GM12878 (cell line): ENCODE measurements around the gene TPST1. TPM values are rescaled to one million over a fixed set of nuclear protein-coding genes. Genes with fewer than 3 reads are reported as not detected.

Source experiments
- ATAC-seq: fragments of 200-7000 bp; cut with Tn5 transposase; 3 replicates; pipeline ENCODE4 v1.9.1; 2020; ENCODE audit warnings: mild to moderate bottlenecking, moderate library complexity
- BruUV-seq: library from RNA; stranded (reverse); fragments of 400-500 nt; replicated peaks from 2 replicates; lab custom pipeline; 2021; lab: Mats Ljungman, UMichigan
- CTCF ChIA-PET: fragments of 300-600 bp; sonication (Branson Sonifier 250); formaldehyde crosslinking; extraction: SDS; loops from one replicate; lab custom pipeline; 2021; ENCODE audit warnings: inconsistent platforms; lab: Yijun Ruan, JAX
- POLR2A ChIA-PET: fragments of 350-600 bp; formaldehyde crosslinking; extraction: SDS; loops from one replicate; lab custom pipeline; 2021; ENCODE audit warnings: inconsistent platforms; lab: Charles Lee
- RAD21 ChIA-PET: fragments of 300-600 bp; sonication (Branson Sonifier 250); formaldehyde crosslinking; loops from one replicate; lab custom pipeline; 2023; ENCODE audit warnings: antibody characterized with exemption; ENCODE audit not compliant: unreplicated experiment; lab: Charles Lee
- SMC1A ChIA-PET: fragments of 300-600 bp; sonication (Branson Sonifier 250); formaldehyde crosslinking; loops from one replicate; lab custom pipeline; 2023; ENCODE audit not compliant: unreplicated experiment, uncharacterized antibody; lab: Charles Lee
- DNase-seq: peaks from one replicate; pipeline ENCODE4 v3.0.0-alpha.2; 2011; ENCODE audit warnings: low read depth, low spot score
- FAIRE-seq: peaks from 3 replicates; lab custom pipeline; 2011; peaks lifted over from hg19 to GRCh38; lab: Jason Lieb, UNC
- H2AFZ ChIP-seq: 2 replicates; pipeline ENCODE4 v1.6.0; 2011; ENCODE audit warnings: low read depth, low read length, control low read depth; ENCODE audit not compliant: control insufficient read depth
- H3K27ac ChIP-seq: 2 replicates; pipeline ENCODE4 v1.5.1; 2011; ENCODE audit warnings: control low read depth; ENCODE audit not compliant: control insufficient read depth, insufficient read depth
- H3K27me3 ChIP-seq, 2 experiments: replicated peaks in 1 of 2; 2 replicates each; pipeline versions ENCODE4 v1.6.0 to v1.6.1; 2011; ENCODE audit warnings: low read length in 1 of 2; ENCODE audit not compliant: control insufficient read depth in 2 of 2, insufficient read depth in 2 of 2
- H3K36me3 ChIP-seq, 2 experiments: 2 replicates each; pipeline ENCODE4 v1.5.1; 2011; ENCODE audit warnings: low read length in 1 of 2; ENCODE audit not compliant: control insufficient read depth in 2 of 2, insufficient read depth in 2 of 2
- H3K4me1 ChIP-seq: 2 replicates; pipeline ENCODE4 v1.6.1; 2011; ENCODE audit warnings: mild to moderate bottlenecking, low read length, moderate library complexity, mixed read lengths; ENCODE audit not compliant: control insufficient read depth, insufficient read depth
- H3K4me2 ChIP-seq: 2 replicates; pipeline ENCODE4 v1.6.0; 2011; ENCODE audit warnings: control low read depth; ENCODE audit not compliant: control insufficient read depth, insufficient read depth
- H3K4me3 ChIP-seq: fragments of 200-600 bp; sonication (generic); 2 replicates; pipeline ENCODE4 v1.5.1; 2016
- H3K79me2 ChIP-seq: 2 replicates; pipeline ENCODE4 v1.6.0; 2011; ENCODE audit warnings: low read length; ENCODE audit not compliant: control insufficient read depth, insufficient read depth
- H3K9ac ChIP-seq: 2 replicates; pipeline ENCODE4 v1.8.0; 2011; ENCODE audit warnings: low read length, control low read depth, mixed read lengths; ENCODE audit not compliant: control insufficient read depth, insufficient read depth
- H3K9me3 ChIP-seq: replicated peaks from 3 replicates; pipeline ENCODE4 v1.5.1; 2011; ENCODE audit warnings: mild to moderate bottlenecking, low read length; ENCODE audit not compliant: control insufficient read depth, insufficient read depth
- H4K20me1 ChIP-seq: 2 replicates; pipeline ENCODE4 v1.6.0; 2011; ENCODE audit not compliant: control insufficient read depth, insufficient read depth
- ASH2L ChIP-seq: fragments of 300-600, 200-600 bp; sonication (generic); IDR thresholded peaks from 2 replicates; pipeline ENCODE4 v1.6.1; 2017; ENCODE audit warnings: low read depth, mild to moderate bottlenecking, borderline replicate concordance
- ATF7 ChIP-seq: fragments of 450-650 bp; IDR thresholded peaks from 2 replicates; pipeline ENCODE4 v1.6.1; 2016; ENCODE audit warnings: low read depth, mild to moderate bottlenecking
- CEBPB ChIP-seq, 2 experiments: fragments of 150-350 bp in 1 of 2; IDR thresholded peaks; 2 replicates each; pipeline ENCODE4 v1.6.1; 2012 to 2014; ENCODE audit warnings: low read depth in 2 of 2, low read length in 2 of 2, borderline replicate concordance in 1 of 2, inconsistent platforms in 1 of 2
- CEBPZ ChIP-seq: fragments of 150-350 bp; IDR thresholded peaks from 2 replicates; pipeline ENCODE4 v1.6.1; 2016; ENCODE audit warnings: low read depth, low read length
- MEF2A ChIP-seq: IDR thresholded peaks from 2 replicates; pipeline ENCODE4 v1.6.1; 2011; ENCODE audit warnings: low read depth, mild to moderate bottlenecking, low read length, moderate library complexity; ENCODE audit not compliant: insufficient read depth
- RCOR1 ChIP-seq: conservative IDR thresholded peaks from 2 replicates; pipeline ENCODE4 v1.6.1; 2012; ENCODE audit warnings: low read depth, low read length, improper control_type of control experiment
- SREBF1 ChIP-seq: IDR thresholded peaks from 2 replicates; pipeline ENCODE4 v1.6.1; 2012; ENCODE audit warnings: mild to moderate bottlenecking, low read length
- SREBF2 ChIP-seq: IDR thresholded peaks from 2 replicates; pipeline ENCODE4 v1.6.1; 2012; ENCODE audit warnings: mild to moderate bottlenecking, low read length
- TAF1 ChIP-seq: IDR thresholded peaks from 2 replicates; pipeline ENCODE4 v1.6.1; 2011; ENCODE audit warnings: mild to moderate bottlenecking, low read depth, low read length, borderline replicate concordance
- TCF3 ChIP-seq: IDR thresholded peaks from 2 replicates; pipeline ENCODE4 v1.6.1; 2012; ENCODE audit warnings: low read depth, mild to moderate bottlenecking, low read length, borderline replicate concordance; ENCODE audit not compliant: insufficient read depth
- WGBS: methylation state at CpG from one replicate; pipeline ENCODE4 v1.1.6; 2016; ENCODE audit warnings: low lambda C conversion rate; ENCODE audit not compliant: insufficient replicate concordance, insufficient coverage; ENCODE audit errors: missing lambda C conversion rate; 5-methylcytosine and 5-hydroxymethylcytosine counted together
- in situ Hi-C: fragments of 300-500 bp; cut with MboI; formaldehyde crosslinking; loops from 9 replicates; pipeline ENCODE4 v1.14.3; 2018; ENCODE audit warnings: mixed read lengths
- intact Hi-C: fragments of 100-400 bp; cut with micrococcal nuclease; formaldehyde crosslinking; loops from one replicate; pipeline ENCODE4 v1.14.2; 2022; ENCODE audit not compliant: unreplicated experiment
- polyA plus RNA-seq, 11 experiments: library from polyadenylated mRNA; depleted of rRNA in 4 of 11; unstranded in 6 of 11; stranded (reverse) in 5 of 11; fragments of >200 nt; fragmentation: Nextera tagmentation in 4 of 11; fragmentation: Illumina TruSeq in 1 of 11; extraction: Ambion mirVana in 4 of 11; extraction: Trizol in 1 of 11; gene quantifications; 1 replicate in 1 of 11; 2 replicates in 10 of 11; pipeline versions ENCODE4 v1.2.1 to v1.2.3, GENCODE V29; 2011 to 2016; ENCODE audit warnings: inconsistent platforms in 2 of 11, missing spikeins in 2 of 11, low read depth in 1 of 11
- total RNA-seq, 4 experiments: library from RNA; depleted of rRNA in 3 of 4; stranded (reverse); fragments of >200 nt in 3 of 4; fragmentation: Illumina TruSeq in 1 of 4; extraction: Trizol in 1 of 4; gene quantifications; 2 replicates each; pipeline versions ENCODE4 v1.2.1 to v1.2.3, GENCODE V29; 2013 to 2021

TPST1 gene
- total and polyA plus RNA-seq, 10 of the 15 experiments (the other 5 are each of a cell fraction or from before 2014, with no cell fraction given): 1.1 to 10.6 (median 7.5) TPM

- Histone ChIP-seq H3K27ac (no peak overlapping the region), H3K4me3 (no peak overlapping the region), H3K79me2 (no peaks in the 10 kb centered on the region), H2AFZ (no peak overlapping the region), H3K27me3 (no peaks in the 10 kb centered on the region; a peak in 1 of 4 replicates), H3K36me3 (no peaks in the 10 kb centered on the region), H3K4me2 (no peak overlapping the region), H3K4me1 (no peaks in the 10 kb centered on the region), H4K20me1 (no peaks in the 10 kb centered on the region), H3K9ac (no peak overlapping the region), H3K9me3 (no peaks in the 10 kb centered on the region)
- in situ Hi-C loops (no loop called here), intact Hi-C loops (no loop called here)
- DNase-seq (no peak), FAIRE-seq (no peak), ATAC-seq (no peak)
- WGBS: 30% methylated on average over 4 of the region's 4 CpGs
- ChIA-PET SMC1A (no interaction called here), CTCF (no interaction called here), RAD21 (no interaction called here), POLR2A (no interaction called here)
- BruUV-seq: no TSS peak
- no peak for TF ChIP-seq CEBPZ
- no peak for TF ChIP-seq ATF7
- TF ChIP-seq RCOR1: no peak
- TF ChIP-seq TAF1: no peak
- TF ChIP-seq TCF3: no peak
- TF ChIP-seq SREBF1: no peak
- TF ChIP-seq MEF2A: no peak
- TF ChIP-seq CEBPB (IDR thresholded peaks at IDR 0.05; ENCODE audit: borderline replicate concordance in 1 of 2, low read depth in 2 of 2, low read length in 2 of 2): no peak
- no peak for TF ChIP-seq SREBF2
- TF ChIP-seq ASH2L: no peak
Measured at GRCh38 chr7:66186991-66187390, 18.1 kb upstream of the TPST1 start.
